Measurements from ENCODE around the gene PSRC1. TPM values are rescaled to one million over a fixed set of nuclear protein-coding genes. Genes with fewer than 3 reads are reported as not detected.

PSRC1 gene
- polyA plus RNA-seq, 2 donors: 6.3 to 10.4 TPM

DNA sequence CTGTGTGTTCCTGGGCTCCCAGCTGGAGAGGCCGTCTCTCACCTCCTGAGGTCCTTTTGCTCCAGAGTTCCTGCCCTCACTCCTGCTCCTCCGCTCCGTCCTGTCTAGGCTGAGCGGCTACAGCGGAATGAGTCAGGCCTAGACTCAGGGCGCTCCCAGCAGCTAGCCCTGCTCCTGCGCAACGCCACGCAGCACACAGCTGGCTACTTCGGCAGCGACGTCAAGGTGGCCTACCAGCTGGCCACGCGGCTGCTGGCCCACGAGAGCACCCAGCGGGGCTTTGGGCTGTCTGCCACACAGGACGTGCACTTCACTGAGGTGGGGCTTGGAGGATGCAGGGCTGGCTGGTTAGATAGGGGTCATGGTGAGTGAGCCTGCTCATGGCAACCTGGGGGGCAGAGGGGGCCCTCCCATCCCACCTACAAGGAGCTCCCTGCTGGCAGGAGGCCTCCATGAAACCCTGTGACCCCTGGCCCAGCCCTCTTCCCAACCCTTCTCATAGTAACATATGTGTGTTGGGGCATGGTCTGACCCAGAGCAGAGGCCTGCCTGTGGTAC is 15.1 kb downstream of the PSRC1 start:
- 85 to 87% methylated on average over 17 of the region's 17 CpGs for WGBS, 2 donors
- Histone ChIP-seq H3K27ac (ENCODE audit: low read depth in 2 of 2, low read length in 1 of 2) (peak overlapping the region; percentile 62 to 95), H3K4me3 (ENCODE audit: low read depth in 1 of 2, low read length in 2 of 2) (no peak overlapping the region), H3K27me3 (ENCODE audit: control insufficient read depth in 1 of 2, insufficient read depth in 2 of 2, low read length in 2 of 2) (no peaks in the 10 kb centered on the region), H3K9me3 (ENCODE audit: control insufficient read depth in 2 of 2, insufficient read depth in 1 of 2, low read depth in 1 of 2, low read length in 1 of 2) (no peaks in the 10 kb centered on the region), H3K36me3 (ENCODE audit: control insufficient read depth in 2 of 2, insufficient read depth in 2 of 2, low read length in 1 of 2) (peaks cover 0 to 58% of the 10 kb centered on the region in 2 donors), H3K4me1 (ENCODE audit: control insufficient read depth in 2 of 2, insufficient read depth in 2 of 2, low read length in 1 of 2) (peaks cover 2 to 23% of the 10 kb centered on the region in 2 donors)

GRCh38 chr1:109266965-109267364 is 16.0 kb downstream of the PSRC1 start:
- WGBS, 2 donors: 43 to 60% methylated on average over 11 of the region's 11 CpGs
- H3K36me3 ChIP-seq (ENCODE audit: control insufficient read depth in 2 of 2, insufficient read depth in 2 of 2, low read length in 1 of 2): peaks cover 0 to 50% of the 10 kb centered on the region in 2 donors

GRCh38 chr1:109265741-109266330 is 17.1 kb downstream of the PSRC1 start:
- Histone ChIP-seq H3K4me3 (ENCODE audit: low read depth in 1 of 2, low read length in 2 of 2) (no peak overlapping the region), H3K4me1 (ENCODE audit: control insufficient read depth in 2 of 2, insufficient read depth in 2 of 2, low read length in 1 of 2) (peaks cover 4 to 28% of the 10 kb centered on the region in 2 donors), H3K36me3 (ENCODE audit: control insufficient read depth in 2 of 2, insufficient read depth in 2 of 2, low read length in 1 of 2) (peaks cover 0 to 54% of the 10 kb centered on the region in 2 donors), H3K27me3 (ENCODE audit: control insufficient read depth in 1 of 2, insufficient read depth in 2 of 2, low read length in 2 of 2) (no peaks in the 10 kb centered on the region), H3K27ac (ENCODE audit: low read depth in 2 of 2, low read length in 1 of 2) (no peak overlapping the region), H3K9me3 (ENCODE audit: control insufficient read depth in 2 of 2, insufficient read depth in 1 of 2, low read depth in 1 of 2, low read length in 1 of 2) (no peaks in the 10 kb centered on the region)
- WGBS, 2 donors: 94% methylated on average over 13 of the region's 13 CpGs

More at GRCh38 chr1:109266965-109267364, 16.0 kb downstream of the PSRC1 start:
- Histone ChIP-seq H3K4me1 (ENCODE audit: control insufficient read depth in 2 of 2, insufficient read depth in 2 of 2, low read length in 1 of 2) (peaks cover 4 to 28% of the 10 kb centered on the region in 2 donors), H3K27ac (ENCODE audit: low read depth in 2 of 2, low read length in 1 of 2) (peak overlapping the region; percentile 62 to 95), H3K9me3 (ENCODE audit: control insufficient read depth in 2 of 2, insufficient read depth in 1 of 2, low read depth in 1 of 2, low read length in 1 of 2) (no peaks in the 10 kb centered on the region), H3K27me3 (ENCODE audit: control insufficient read depth in 1 of 2, insufficient read depth in 2 of 2, low read length in 2 of 2) (no peaks in the 10 kb centered on the region), H3K4me3 (ENCODE audit: low read depth in 1 of 2, low read length in 2 of 2) (no peak overlapping the region)

GRCh38 chr1:109265016-109265415 is 17.9 kb downstream of the PSRC1 start:
- 82 to 91% methylated on average over 4 of the region's 4 CpGs for WGBS, 2 donors
- peaks cover 0 to 51% of the 10 kb centered on the region in 2 donors for H3K36me3 ChIP-seq (ENCODE audit: control insufficient read depth in 2 of 2, insufficient read depth in 2 of 2, low read length in 1 of 2)

GRCh38 chr1:109264379-109264755 is 18.6 kb downstream of the PSRC1 start:
- WGBS, 2 donors: 67 to 76% methylated on average over 9 of the region's 9 CpGs
- Histone ChIP-seq H3K27ac (ENCODE audit: low read depth in 2 of 2, low read length in 1 of 2) (no peak overlapping the region), H3K4me1 (ENCODE audit: control insufficient read depth in 2 of 2, insufficient read depth in 2 of 2, low read length in 1 of 2) (peaks cover 4 to 28% of the 10 kb centered on the region in 2 donors), H3K4me3 (ENCODE audit: low read depth in 1 of 2, low read length in 2 of 2) (no peak overlapping the region), H3K27me3 (ENCODE audit: control insufficient read depth in 1 of 2, insufficient read depth in 2 of 2, low read length in 2 of 2) (no peaks in the 10 kb centered on the region), H3K9me3 (ENCODE audit: control insufficient read depth in 2 of 2, insufficient read depth in 1 of 2, low read depth in 1 of 2, low read length in 1 of 2) (no peaks in the 10 kb centered on the region), H3K36me3 (ENCODE audit: control insufficient read depth in 2 of 2, insufficient read depth in 2 of 2, low read length in 1 of 2) (peaks cover 0 to 45% of the 10 kb centered on the region in 2 donors)

More at GRCh38 chr1:109265016-109265415, 17.9 kb downstream of the PSRC1 start:
- Histone ChIP-seq H3K4me3 (ENCODE audit: low read depth in 1 of 2, low read length in 2 of 2) (no peak overlapping the region), H3K9me3 (ENCODE audit: control insufficient read depth in 2 of 2, insufficient read depth in 1 of 2, low read depth in 1 of 2, low read length in 1 of 2) (no peaks in the 10 kb centered on the region), H3K4me1 (ENCODE audit: control insufficient read depth in 2 of 2, insufficient read depth in 2 of 2, low read length in 1 of 2) (peaks cover 4 to 28% of the 10 kb centered on the region in 2 donors), H3K27ac (ENCODE audit: low read depth in 2 of 2, low read length in 1 of 2) (peak overlapping the region in 1 of 2 donors; percentile 15), H3K27me3 (ENCODE audit: control insufficient read depth in 1 of 2, insufficient read depth in 2 of 2, low read length in 2 of 2) (no peaks in the 10 kb centered on the region)

DNA sequence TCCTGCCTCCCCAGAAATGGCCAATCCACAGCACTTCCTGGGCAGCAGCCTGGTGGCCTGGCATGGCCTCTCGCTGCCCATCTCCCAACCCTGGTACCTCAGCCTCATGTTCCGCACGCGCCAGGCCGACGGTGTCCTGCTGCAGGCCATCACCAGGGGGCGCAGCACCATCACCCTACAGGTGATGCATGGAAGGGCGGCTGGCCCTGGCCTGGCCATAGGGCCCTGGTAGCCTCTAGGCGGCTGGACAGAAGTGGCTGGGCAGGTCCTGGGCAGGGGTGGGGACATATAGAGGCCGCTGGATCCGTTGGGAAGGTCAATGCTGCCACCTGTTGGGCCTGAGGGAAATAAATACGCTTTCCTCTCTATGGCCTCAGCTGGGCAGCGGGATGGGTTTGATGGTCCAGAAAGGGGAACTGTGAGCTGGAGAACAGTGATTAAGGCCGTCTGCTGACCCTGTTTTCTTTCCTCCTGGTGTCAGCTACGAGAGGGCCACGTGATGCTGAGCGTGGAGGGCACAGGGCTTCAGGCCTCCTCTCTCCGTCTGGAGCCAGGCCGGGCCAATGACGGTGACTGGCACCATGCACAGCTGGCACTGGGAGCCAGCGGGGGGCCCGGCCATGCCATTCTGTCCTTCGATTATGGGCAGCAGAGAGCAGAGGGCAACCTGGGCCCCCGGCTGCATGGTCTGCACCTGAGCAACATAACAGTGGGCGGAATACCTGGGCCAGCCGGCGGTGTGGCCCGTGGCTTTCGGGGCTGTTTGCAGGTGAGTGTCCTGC is 19.2 kb downstream of the PSRC1 start:
- H3K27me3 ChIP-seq (ENCODE audit: control insufficient read depth in 1 of 2, insufficient read depth in 2 of 2, low read length in 2 of 2): no peaks in the 10 kb centered on the region
- 49 to 51% methylated on average over 29 of the region's 29 CpGs for WGBS, 2 donors
- peak overlapping the region; percentile 39 to 86 for H3K27ac ChIP-seq (ENCODE audit: low read depth in 2 of 2, low read length in 1 of 2)
- H3K4me3 ChIP-seq (ENCODE audit: low read depth in 1 of 2, low read length in 2 of 2): no peak overlapping the region
- no peaks in the 10 kb centered on the region for H3K9me3 ChIP-seq (ENCODE audit: control insufficient read depth in 2 of 2, insufficient read depth in 1 of 2, low read depth in 1 of 2, low read length in 1 of 2)
- peaks cover 0 to 41% of the 10 kb centered on the region in 2 donors for H3K36me3 ChIP-seq (ENCODE audit: control insufficient read depth in 2 of 2, insufficient read depth in 2 of 2, low read length in 1 of 2)
- peaks cover 4 to 28% of the 10 kb centered on the region in 2 donors for H3K4me1 ChIP-seq (ENCODE audit: control insufficient read depth in 2 of 2, insufficient read depth in 2 of 2, low read length in 1 of 2)

DNA sequence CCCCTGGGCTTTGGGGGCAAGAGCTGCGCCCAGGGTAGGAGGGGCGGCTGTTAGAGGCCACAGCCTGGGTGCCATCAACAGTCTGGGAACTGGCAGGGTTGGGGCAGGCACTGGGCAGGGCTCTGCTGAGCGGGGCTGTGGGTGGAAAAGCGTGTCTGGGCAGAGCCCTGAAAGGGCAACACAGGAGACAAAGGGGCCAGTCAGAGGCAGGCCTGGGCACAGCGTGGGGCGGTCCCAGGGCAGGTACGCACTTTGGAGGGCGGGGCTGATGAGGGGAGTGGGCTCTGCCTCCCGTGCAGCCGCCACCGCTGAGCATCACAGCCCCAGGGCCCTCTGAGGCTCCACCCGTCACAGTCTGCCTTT is 19.7 kb downstream of the PSRC1 start:
- 34 to 63% methylated on average over 9 to 12 of the region's 12 CpGs for WGBS, 2 donors
- Histone ChIP-seq H3K27ac (ENCODE audit: low read depth in 2 of 2, low read length in 1 of 2) (peak overlapping the region; percentile 86 to 91), H3K9me3 (ENCODE audit: control insufficient read depth in 2 of 2, insufficient read depth in 1 of 2, low read depth in 1 of 2, low read length in 1 of 2) (no peaks in the 10 kb centered on the region), H3K4me1 (ENCODE audit: control insufficient read depth in 2 of 2, insufficient read depth in 2 of 2, low read length in 1 of 2) (peaks cover 4 to 28% of the 10 kb centered on the region in 2 donors), H3K4me3 (ENCODE audit: low read depth in 1 of 2, low read length in 2 of 2) (no peak overlapping the region), H3K36me3 (ENCODE audit: control insufficient read depth in 2 of 2, insufficient read depth in 2 of 2, low read length in 1 of 2) (peaks cover 0 to 39% of the 10 kb centered on the region in 2 donors), H3K27me3 (ENCODE audit: control insufficient read depth in 1 of 2, insufficient read depth in 2 of 2, low read length in 2 of 2) (no peaks in the 10 kb centered on the region)

DNA sequence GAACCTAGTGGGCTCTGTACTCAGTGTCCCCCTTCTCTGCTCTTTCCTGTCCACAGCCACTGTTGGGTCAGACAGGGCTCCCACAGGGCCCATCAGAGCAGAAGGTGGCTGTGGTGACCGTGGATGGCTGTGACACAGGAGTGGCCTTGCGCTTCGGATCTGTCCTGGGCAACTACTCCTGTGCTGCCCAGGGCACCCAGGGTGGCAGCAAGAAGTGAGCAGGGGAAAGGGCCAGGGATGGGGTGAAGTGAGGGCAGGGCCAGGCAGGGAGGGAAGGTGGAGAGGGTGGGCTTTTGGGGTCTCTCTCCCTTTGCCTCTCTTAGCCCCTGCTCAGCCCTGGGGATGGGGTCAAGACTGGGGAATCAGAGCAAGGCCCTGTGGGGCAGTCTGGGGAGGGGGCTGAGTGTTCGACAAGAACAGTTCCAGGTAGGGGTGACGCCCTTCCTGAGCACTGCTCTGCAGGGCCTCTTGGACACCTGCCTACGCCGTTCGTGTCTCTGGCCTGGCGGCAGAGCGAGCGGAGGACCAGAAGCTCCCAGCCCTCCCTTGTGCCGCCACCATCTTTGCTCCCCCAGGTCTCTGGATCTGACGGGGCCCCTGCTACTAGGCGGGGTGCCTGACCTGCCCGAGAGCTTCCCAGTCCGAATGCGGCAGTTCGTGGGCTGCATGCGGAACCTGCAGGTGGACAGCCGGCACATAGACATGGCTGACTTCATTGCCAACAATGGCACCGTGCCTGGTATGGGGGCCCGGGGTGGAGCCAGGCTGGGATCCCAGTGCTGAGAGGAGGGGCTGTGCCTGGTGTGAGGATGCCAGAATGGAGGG is 20.5 kb downstream of the PSRC1 start:
- peak overlapping the region; percentile 86 to 91 for H3K27ac ChIP-seq (ENCODE audit: low read depth in 2 of 2, low read length in 1 of 2)
- H3K4me3 ChIP-seq (ENCODE audit: low read depth in 1 of 2, low read length in 2 of 2): no peak overlapping the region
- H3K36me3 ChIP-seq (ENCODE audit: control insufficient read depth in 2 of 2, insufficient read depth in 2 of 2, low read length in 1 of 2): peaks cover 0 to 39% of the 10 kb centered on the region in 2 donors
- H3K9me3 ChIP-seq (ENCODE audit: control insufficient read depth in 2 of 2, insufficient read depth in 1 of 2, low read depth in 1 of 2, low read length in 1 of 2): no peaks in the 10 kb centered on the region
- 59 to 71% methylated on average over 22 of the region's 22 CpGs for WGBS, 2 donors
- peaks cover 4 to 25% of the 10 kb centered on the region in 2 donors for H3K4me1 ChIP-seq (ENCODE audit: control insufficient read depth in 2 of 2, insufficient read depth in 2 of 2, low read length in 1 of 2)
- H3K27me3 ChIP-seq (ENCODE audit: control insufficient read depth in 1 of 2, insufficient read depth in 2 of 2, low read length in 2 of 2): no peaks in the 10 kb centered on the region

GRCh38 chr1:109261578-109261977 is 21.4 kb downstream of the PSRC1 start:
- Histone ChIP-seq H3K27me3 (ENCODE audit: control insufficient read depth in 1 of 2, insufficient read depth in 2 of 2, low read length in 2 of 2) (no peaks in the 10 kb centered on the region), H3K27ac (ENCODE audit: low read depth in 2 of 2, low read length in 1 of 2) (no peak overlapping the region), H3K4me3 (ENCODE audit: low read depth in 1 of 2, low read length in 2 of 2) (no peak overlapping the region), H3K9me3 (ENCODE audit: control insufficient read depth in 2 of 2, insufficient read depth in 1 of 2, low read depth in 1 of 2, low read length in 1 of 2) (no peaks in the 10 kb centered on the region), H3K4me1 (ENCODE audit: control insufficient read depth in 2 of 2, insufficient read depth in 2 of 2, low read length in 1 of 2) (peaks cover 4 to 20% of the 10 kb centered on the region in 2 donors), H3K36me3 (ENCODE audit: control insufficient read depth in 2 of 2, insufficient read depth in 2 of 2, low read length in 1 of 2) (peaks cover 0 to 39% of the 10 kb centered on the region in 2 donors)
- WGBS, 2 donors: 81 to 85% methylated on average over 6 of the region's 6 CpGs
